Fibroblast of gingiva (primary cell): ENCODE data around the gene NHLRC4.

Experiments used
- DNase-seq: peaks from one replicate; pipeline ENCODE4 v3.0.0-alpha.2; 2011; ENCODE audit warnings: low read depth

The NHLRC4 gene

DNA sequence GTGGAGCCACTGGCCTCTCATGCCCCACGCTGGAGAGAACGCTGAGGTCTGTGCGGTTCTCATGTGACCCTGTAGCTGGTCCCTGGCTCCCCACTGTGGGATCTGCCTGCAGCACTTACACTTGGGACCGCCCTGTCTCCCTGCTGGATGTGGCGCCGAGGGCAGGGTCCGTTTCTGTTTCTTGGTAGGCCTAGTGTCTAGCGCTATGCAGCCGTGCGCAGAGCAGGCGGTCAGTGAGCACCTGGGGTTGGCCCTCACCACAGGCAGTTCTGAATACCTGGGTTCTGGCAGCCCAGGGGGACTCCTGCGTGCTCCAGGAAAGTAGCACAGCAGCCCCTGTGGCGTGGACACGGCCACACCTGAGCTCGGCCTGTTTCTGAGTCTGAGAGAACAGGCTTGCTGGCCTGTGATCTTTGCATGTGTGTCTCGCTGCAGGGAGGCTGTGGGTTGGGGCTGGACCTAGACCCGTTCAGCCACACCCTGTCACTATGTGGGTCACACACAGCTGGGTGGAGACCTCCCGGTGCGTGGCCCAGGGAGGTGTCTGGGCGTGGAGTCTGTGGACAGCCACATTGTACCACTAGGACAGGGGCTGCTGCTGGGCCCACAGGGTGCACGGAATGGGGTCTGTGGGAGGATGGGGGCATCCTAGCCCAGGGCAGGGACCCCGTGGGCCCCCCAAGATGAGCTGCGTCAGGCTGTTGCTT is 36.5 kb upstream of the NHLRC4 start:
- DNase-seq = no peak

DNA sequence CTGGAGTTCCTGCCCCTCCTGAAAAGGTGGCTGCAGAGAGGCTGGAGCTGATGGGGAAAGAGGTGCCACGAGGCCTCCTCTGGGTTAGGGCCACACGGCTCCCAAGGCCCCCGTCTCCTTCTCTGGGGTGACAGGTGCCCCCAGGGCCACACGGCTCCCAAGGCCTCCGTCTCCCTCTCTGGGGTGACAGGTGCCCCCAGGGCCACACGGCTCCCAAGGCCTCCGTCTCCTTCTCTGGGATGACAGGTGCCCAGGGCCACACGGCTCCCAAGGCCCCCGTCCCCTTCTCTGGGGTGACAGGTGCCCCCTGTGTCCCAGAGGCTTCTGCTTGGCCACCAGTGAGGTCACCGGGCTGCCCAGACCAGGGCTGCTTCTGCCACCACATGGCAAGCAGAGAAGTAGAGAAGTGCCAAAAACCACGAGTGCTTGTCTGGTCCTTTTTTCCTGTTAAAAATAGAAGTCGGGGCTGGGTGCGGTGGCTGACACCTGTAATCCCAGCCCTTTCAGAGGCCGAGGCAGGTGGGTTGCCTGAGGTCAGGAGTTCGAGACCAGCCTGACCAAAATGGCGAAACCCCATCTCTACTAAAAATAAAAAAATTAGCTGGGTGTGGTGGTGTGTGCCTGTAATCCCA is 35.2 kb upstream of the NHLRC4 start:
- no peak for DNase-seq

DNA sequence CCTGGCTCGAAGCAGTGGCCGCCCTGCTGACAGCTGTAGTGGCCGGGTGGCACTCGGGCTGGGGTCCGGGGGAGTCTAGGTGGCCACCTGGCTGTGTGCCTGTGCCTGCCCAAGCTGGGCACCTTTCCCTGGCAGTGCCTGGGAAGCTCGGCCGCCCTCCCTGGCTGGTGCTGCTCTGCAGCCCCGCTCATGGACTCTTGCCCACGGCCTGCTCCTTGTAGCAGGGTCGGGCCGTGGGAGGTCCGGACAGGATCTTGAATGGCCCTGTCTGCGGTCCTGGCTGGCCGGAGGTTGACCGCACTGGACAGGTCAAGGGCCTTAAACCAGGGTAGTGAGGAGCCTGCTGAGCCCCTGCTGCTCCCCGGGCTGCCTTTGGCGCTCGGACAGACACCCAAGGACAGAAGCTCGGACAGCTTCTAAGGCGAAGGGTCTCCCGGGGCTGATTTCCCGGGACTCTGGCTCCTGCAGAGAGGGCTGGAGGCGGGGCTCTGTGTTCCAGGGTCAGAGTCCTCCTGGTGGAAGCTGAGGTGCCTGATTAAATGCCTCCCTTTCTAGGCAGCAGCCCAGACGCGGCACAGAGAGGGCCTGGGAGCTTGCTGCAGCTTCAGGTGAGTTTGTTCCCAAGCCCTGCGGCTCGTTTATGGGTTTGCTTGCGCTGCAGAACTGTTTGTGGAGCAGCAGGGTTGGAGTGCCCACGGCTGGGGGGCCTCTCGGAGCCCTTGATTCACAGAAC is 33.2 kb upstream of the NHLRC4 start:
- no peak for DNase-seq

DNA sequence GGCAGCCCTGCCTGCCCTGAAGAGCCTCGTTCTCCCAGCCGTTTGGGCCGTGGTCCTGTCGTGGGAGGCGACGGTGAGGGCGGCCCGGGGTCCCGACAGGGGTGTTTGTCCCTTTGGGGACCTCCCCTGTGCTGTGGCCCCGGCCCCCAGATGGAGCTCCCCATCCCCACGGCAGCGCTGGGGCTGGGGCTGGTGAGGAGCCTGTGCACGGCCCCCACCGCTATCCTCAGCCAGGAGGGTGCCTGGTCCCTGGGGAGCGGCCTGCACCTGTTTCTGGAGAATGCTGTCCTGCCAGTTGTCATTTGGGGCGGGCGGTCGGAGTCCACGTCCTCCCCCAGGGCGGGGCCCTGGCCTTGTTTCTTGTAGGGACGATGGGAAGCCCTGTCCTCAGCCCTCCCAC is 32.7 kb upstream of the NHLRC4 start:
- no peak for DNase-seq

DNA sequence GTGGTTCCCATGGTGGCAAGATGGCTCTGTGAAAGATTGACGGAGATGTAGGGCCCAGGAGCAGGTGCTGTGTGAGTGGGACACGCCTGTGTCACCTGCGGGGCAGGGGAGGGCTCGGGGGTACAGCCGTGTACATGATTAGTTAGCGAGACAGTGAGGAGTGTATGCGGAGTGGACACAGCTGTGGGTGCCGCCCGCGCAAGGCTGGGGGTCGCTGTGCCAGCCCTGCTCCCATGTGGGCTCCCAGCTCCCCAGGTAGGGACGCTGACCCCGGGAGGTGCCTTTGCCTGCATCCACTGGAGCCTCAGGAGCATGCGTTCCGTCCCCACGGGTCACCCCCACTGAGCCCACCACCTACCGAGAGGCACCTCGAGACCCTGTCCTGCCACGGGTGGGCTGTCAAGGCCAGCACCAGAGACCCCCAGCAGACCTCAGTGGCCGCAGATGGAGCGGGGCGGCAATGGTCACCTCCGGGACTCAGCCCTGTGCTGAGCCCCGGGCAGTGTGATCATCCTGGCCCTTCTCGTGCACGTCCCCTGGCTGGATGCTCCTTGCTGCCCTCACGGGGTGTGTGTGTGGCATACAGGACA is 31.9 kb upstream of the NHLRC4 start:
- DNase-seq = no peak

DNA sequence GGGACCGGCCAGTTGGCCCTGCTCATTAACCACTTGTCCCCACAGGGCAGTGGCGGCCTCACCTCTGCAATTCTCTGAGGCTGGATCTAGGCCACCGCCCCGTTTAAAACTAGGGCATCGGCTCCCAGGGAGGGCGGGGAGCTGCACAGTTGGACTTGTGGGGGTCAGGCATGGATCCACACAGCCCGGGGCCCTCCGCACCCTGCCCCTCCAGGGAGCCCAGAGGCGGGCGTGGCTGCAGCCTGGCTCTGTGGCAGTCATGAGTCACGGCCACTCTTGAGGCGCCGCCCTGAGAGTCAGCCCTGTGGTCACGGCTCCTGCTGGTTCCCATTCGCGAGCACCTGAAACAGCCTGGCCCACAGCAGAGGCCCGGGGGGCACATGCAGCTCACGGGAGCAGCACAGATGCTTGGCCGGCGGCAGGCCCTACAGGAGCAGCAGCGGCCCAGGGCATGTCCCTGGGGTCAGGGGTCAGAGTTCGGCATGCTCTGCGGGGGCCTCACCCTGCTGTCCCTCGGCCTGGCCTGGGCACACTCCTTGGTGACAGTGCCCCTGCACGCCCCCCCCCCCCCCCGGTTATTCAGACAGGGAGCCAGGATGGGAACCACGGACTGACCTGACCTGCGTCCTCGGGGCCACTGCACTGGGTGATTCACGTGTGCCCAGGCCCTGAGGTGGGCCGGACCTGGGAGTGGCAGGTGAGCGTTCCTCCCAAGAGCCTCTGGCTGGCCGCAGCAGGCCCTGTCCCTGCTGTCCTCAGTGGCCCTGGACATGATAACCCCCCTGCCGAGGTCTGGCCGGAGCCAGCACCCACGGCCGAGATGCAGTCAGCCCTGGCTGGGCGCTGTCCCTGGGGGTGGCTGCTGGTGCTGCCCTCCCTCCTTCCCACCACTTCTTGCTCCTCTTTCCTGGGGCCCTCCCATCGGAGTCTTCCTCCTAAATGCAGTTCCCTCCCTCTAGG is 31.1 kb upstream of the NHLRC4 start:
- DNase-seq = peak; percentile 59

- DNase-seq = no peak
Measured at GRCh38 chr16:536746-537145, 30.1 kb upstream of the NHLRC4 start.

DNA sequence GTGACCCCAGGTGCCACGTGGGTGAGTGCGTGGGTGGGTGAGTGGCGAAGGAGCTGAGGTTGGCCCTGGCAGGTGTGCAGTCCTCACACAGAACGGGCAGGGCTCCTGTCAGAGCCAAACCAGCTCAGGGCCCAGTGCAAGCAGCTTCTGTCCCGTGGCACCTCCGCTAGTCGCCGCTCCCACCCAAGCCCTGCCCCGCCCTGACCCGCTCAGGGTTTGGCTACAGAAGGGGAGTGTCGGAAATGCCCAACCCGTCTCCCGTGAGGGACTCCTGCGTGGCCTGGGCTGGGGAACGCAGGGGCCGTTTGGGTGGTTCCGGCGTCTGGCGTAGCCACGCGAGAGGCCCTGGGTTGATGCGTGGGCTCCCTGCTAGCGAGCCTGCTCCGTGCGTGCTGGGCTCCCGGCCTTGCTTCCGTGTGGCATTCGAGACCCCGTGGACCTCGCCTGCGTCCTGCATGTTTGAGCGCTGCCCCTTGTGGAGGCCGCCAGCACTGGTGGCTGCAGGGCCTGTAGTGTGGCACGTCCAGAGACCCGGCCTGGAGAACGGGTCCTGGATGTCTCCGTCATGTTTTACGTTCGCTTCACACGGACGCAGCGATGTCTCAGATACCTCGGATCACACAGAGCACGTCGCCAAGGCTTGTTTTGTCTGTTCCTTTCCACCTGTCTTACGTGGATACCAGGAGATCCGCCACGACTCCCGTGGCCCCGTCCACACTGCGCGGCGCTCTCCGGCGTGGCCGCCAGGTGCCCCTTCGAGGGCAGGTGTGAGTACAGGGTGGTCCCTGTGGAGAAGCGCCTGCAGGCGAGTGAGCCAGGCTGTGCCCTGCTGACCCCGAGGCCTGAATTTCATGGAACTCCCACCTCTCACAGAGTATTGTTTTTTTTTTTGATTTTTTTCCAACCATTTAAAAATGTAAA is 29.1 kb upstream of the NHLRC4 start:
- no peak for DNase-seq

DNA sequence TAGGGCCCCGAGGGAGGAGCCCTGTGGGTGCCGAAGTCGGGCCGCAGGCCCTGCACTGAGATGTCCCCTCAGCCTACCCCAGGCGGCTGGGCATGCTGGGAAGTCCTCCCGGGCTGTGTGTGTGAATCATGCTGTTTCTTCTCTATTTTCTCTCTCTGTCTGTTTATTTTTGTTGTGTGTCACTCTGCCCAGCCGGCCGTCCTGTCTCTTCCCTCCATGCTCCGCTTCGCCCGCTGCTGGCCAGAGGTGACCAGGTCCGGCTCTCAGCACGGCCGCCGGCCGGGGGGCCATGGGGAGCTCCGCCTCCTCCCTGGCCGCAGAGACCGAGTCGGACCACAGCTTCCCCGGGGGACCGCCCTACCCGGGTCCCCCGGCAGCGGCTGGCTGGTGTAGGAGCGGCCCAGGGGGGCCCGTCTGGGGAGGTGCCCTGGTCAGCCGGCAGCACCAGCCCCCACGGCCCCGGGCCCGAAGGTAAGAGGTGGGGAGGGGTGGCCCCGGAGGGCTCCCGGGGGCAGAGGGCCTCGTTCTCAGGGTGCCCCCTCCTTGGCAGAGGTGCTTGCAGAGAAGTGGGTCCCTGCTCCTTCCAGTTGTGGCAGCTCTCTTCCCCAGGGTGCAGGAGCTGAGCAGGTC is 26.8 kb upstream of the NHLRC4 start:
- peak; percentile 55 for DNase-seq

- DNase-seq = no peak
Measured at GRCh38 chr16:540645-541340, 26.0 kb upstream of the NHLRC4 start.

GRCh38 chr16:543301-544164 is 23.3 kb upstream of the NHLRC4 start:
- DNase-seq = no peak

DNA sequence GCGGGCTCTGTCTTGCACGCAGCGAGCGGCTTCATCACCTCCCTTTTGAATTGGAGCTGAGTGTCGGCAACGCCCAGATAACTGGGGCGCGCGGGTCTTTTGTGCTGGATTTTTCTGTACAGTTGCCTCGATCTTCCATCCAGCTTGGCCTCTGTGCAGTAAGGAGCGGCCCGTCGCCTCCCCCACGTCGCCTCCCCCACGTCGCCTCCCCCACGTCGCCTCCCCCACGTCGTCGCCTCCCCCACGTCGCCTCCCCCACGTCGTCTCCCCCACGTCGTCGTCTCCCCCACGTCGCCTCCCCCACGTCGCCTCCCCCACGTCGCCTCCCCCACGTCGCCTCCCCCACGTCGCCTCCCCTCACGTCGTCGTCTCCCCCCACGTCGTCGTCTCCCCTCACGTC is 22.3 kb upstream of the NHLRC4 start:
- DNase-seq = no peak

DNA sequence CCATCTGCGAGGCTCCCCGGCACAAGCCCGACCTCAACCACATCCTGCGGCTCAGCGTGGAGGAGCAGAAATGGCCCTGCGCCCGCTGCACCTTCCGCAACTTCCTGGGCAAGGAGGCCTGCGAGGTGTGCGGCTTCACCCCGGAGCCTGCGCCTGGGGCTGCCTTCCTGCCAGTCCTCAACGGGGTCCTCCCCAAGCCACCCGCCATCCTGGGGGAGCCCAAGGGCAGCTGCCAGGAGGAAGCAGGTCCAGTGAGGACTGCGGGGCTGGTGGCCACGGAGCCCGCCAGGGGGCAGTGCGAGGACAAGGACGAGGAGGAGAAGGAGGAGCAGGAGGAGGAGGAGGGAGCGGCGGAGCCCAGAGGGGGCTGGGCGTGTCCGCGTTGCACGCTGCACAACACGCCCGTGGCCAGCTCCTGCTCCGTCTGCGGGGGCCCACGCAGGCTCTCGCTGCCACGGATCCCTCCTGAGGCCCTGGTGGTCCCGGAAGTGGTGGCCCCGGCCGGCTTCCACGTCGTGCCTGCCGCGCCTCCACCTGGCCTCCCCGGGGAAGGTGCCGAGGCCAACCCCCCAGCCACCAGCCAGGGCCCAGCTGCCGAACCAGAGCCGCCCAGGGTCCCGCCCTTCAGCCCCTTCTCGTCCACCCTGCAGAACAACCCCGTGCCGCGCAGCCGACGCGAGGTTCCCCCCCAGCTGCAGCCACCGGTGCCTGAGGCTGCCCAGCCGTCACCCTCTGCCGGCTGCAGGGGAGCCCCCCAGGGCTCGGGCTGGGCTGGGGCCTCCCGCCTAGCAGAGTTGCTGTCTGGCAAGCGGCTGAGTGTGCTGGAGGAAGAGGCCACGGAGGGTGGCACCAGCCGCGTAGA is 19.7 kb upstream of the NHLRC4 start:
- DNase-seq = peak; percentile 50

- no peak for DNase-seq
Measured at GRCh38 chr16:548586-548985, 18.2 kb upstream of the NHLRC4 start.

DNA sequence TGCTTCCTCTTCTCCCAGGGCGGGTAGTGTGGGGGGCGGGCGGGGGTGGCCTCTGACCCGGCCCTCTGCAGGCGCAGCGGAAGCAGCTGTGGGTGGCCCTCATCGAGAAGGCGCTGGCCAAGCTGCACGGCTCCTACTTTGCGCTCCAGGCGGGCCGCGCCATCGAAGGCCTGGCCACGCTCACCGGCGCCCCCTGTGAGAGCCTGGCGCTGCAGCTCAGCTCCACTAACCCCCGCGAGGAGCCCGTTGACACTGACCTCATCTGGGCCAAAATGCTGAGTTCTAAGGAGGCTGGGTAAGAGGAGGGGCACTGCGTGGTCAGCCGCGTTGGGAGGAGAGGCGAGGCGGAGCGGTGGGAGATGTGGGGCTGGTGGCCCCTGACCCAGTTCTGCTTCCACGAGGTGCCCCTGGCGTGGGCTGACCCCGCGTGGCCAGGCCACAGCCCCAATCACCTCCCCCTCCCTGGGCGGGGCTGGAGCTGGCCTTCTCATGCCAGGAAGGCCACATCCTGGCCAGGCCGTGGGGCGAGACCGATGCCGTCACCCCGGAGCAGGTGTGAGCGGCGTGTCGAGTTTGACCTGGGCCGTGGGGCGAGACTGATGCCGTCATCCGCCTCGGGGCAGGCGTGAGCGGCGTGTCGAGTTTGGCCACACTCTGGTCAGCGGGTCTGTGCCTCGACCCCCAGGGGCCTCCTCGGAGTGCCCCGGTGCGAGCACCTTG is 17.1 kb upstream of the NHLRC4 start:
- DNase-seq = no peak

GRCh38 chr16:551210-551609 is 15.6 kb upstream of the NHLRC4 start:
- DNase-seq = no peak

GRCh38 chr16:552171-552570 is 14.6 kb upstream of the NHLRC4 start:
- no peak for DNase-seq
